Measurements from ENCODE around the gene NECAP2. TPM values are rescaled to one million over a fixed set of nuclear protein-coding genes. Genes with fewer than 3 reads are reported as not detected.

The NECAP2 gene
- total RNA-seq, 1 donor from 2014 or later = 14.9 TPM

DNA sequence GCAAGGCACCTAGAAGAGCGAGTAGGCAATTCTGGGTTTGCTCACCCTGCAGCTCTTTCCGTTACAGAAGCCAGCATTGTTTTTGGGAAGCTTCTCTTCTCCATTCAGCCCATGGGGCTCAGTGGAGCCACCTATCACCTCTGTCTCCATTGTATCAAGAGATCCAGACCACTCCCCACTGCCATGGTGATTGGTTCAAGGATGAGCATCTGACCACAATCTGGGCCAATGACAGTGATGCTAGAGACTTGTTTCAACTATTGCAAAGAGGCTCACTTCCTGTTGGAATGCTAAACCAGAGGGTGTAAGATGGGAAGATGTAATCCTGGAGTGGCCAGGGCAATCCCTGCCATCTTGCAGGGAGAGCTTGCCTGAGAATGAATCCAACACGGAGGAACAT lies 9.9 kb upstream of the NECAP2 start:
- Histone ChIP-seq H3K36me3 (no peaks in the 10 kb centered on the region), H3K27ac (replicated peaks) (no peak overlapping the region), H3K27me3 (ENCODE audit: low read depth) (no peaks in the 10 kb centered on the region), H3K9me3 (replicated peaks) (no peaks in the 10 kb centered on the region), H3K4me3 (no peak overlapping the region), H3K4me1 (peaks cover 8% of the 10 kb centered on the region)
- no peak for DNase-seq
- no peak for TF ChIP-seq CTCF (IDR thresholded peaks at IDR 0.05; ENCODE audit: borderline replicate concordance)
- intact Hi-C loops (cut with micrococcal nuclease) = no loop called here

- H3K36me3 ChIP-seq = no peaks in the 10 kb centered on the region
- H3K4me1 ChIP-seq = peaks cover 8% of the 10 kb centered on the region
- H3K27ac ChIP-seq (replicated peaks) = peak overlapping the region; percentile 26
- H3K4me3 ChIP-seq = no peak overlapping the region
- no peak for TF ChIP-seq CTCF (IDR thresholded peaks at IDR 0.05; ENCODE audit: borderline replicate concordance)
- no peak for DNase-seq
- no peaks in the 10 kb centered on the region for H3K27me3 ChIP-seq (ENCODE audit: low read depth)
- intact Hi-C loops (cut with micrococcal nuclease) = no loop called here
- no peaks in the 10 kb centered on the region for H3K9me3 ChIP-seq (replicated peaks)
Measured at GRCh38 chr1:16433030-16433429, 7.5 kb upstream of the NECAP2 start.

DNA sequence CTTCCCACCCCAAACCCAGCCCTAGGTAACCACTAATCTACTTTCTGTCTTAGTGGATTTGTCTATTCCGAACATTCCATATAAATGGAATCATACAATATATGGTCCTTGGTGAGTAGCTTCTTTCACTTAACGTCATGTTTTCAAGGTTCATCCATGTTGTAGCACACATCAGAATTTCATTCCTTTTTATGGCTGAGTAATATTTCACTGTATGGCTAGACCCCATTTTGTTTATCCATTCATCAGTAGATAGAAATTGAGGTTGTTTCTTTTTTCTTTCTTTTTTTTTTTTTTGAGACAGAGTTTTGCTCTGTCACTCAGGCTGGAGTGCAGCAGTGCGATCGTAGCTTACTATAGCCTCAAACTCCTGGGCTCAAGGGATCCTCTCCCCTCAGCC lies 6.5 kb upstream of the NECAP2 start:
- Histone ChIP-seq H3K27me3 (ENCODE audit: low read depth) (no peaks in the 10 kb centered on the region), H3K4me3 (no peak overlapping the region), H3K9me3 (replicated peaks) (no peaks in the 10 kb centered on the region), H3K36me3 (no peaks in the 10 kb centered on the region), H3K4me1 (peaks cover 8% of the 10 kb centered on the region), H3K27ac (replicated peaks) (no peak overlapping the region)
- no peak for DNase-seq
- TF ChIP-seq CTCF (IDR thresholded peaks at IDR 0.05; ENCODE audit: borderline replicate concordance) = no peak
- intact Hi-C loops (cut with micrococcal nuclease) = no loop called here

DNA sequence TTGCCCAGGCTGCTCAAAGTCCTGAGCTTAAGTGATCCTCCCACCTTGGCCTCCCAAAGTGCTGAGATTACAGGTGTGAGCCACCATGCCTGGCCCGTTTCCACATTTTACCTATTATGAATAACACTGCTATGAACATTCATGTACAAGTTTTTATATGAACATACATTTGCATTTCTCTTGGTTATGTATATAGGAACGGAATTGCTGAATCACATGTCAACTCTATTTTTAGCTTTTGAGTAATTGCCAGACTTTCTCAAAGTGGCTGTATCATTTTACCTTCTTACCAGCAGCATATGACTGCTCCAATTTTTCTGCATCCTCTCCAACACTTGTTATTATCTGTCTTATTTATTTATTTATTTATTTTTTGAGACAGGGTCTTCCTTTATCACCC lies 6.0 kb upstream of the NECAP2 start:
- no peak for TF ChIP-seq CTCF (IDR thresholded peaks at IDR 0.05; ENCODE audit: borderline replicate concordance)
- Histone ChIP-seq H3K27ac (replicated peaks) (no peak overlapping the region), H3K9me3 (replicated peaks) (no peaks in the 10 kb centered on the region), H3K36me3 (no peaks in the 10 kb centered on the region), H3K27me3 (ENCODE audit: low read depth) (no peaks in the 10 kb centered on the region), H3K4me3 (no peak overlapping the region), H3K4me1 (peaks cover 8% of the 10 kb centered on the region)
- DNase-seq = no peak
- intact Hi-C loops (cut with micrococcal nuclease) = no loop called here

DNA sequence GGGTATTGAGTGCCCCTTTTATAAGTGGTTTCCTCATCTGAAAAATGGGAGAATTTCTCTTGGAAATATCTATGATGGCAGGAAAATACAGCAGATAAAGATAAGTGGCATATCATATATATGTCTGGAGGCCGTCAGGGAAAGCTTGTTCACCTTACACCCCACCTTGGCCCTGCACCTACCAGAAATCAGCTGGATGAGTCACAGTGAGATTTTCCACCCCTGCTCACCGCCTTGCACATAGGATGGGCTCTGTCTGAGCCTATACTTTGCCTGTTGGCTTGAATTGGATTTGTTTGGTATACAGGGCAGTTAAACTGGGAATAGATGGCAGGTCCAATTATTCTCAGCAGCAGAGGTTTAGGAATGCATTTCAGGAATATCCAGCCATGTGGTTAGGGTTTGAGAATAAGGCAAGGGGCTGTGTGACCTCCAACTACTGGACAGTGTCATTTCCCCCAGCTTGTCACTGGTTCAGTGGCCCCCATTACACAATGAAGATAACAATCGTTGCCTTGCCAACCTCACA lies 3.5 kb upstream of the NECAP2 start, which contains the start of gene SPATA21:
TSS of gene SPATA21 (minus strand) at position 479 of the 529 bp plus-strand sequence. CDS start 6,053 bp downstream, outside the sequence.
- peaks cover 28% of the 10 kb centered on the region for H3K4me1 ChIP-seq
- no peak for DNase-seq
- no peaks in the 10 kb centered on the region for H3K36me3 ChIP-seq
- no peak for TF ChIP-seq CTCF (IDR thresholded peaks at IDR 0.05; ENCODE audit: borderline replicate concordance)
- no peaks in the 10 kb centered on the region for H3K9me3 ChIP-seq (replicated peaks)
- intact Hi-C loops (cut with micrococcal nuclease) = no loop called here
- no peaks in the 10 kb centered on the region for H3K27me3 ChIP-seq (ENCODE audit: low read depth)
- no peak within 1 kb of the TSS for H3K27ac ChIP-seq (replicated peaks)
- H3K4me3 ChIP-seq = no peak within 1 kb of the TSS

Measured in left ventricle myocardium inferior (tissue), 1 donor.